Loucy (cell line): Measurements from ENCODE around the gene LRBA.

Source experiments
- H2AFZ ChIP-seq: fragments of 200-600 bp; sonication (generic); 2 replicates; pipeline ENCODE4 v1.6.0; 2016; ENCODE audit warnings: antibody characterized with exemption, mild to moderate bottlenecking, low read length, moderate library complexity
- H3F3A ChIP-seq: fragments of 200-600 bp; 2 replicates; pipeline ENCODE4 v1.6.0; 2016; ENCODE audit warnings: antibody characterized with exemption, low read depth, mild to moderate bottlenecking
- H3K27me3 ChIP-seq: fragments of 200-600 bp; sonication (generic); 2 replicates; pipeline ENCODE4 v1.6.1; 2014; ENCODE audit warnings: low read length, mild to moderate bottlenecking; ENCODE audit not compliant: insufficient read depth, poor library complexity, severe bottlenecking
- H3K36me3 ChIP-seq: fragments of 200-600 bp; sonication (generic); 2 replicates; pipeline ENCODE4 v1.6.1; 2016; ENCODE audit warnings: low read length; ENCODE audit not compliant: insufficient read depth
- H3K4me1 ChIP-seq: fragments of 200-600 bp; sonication (generic); 2 replicates; pipeline ENCODE4 v1.5.1; 2014; ENCODE audit warnings: low read length, mild to moderate bottlenecking; ENCODE audit not compliant: insufficient read depth, poor library complexity, severe bottlenecking
- H3K4me2 ChIP-seq: fragments of 200-600 bp; sonication (generic); 2 replicates; pipeline ENCODE4 v1.6.0; 2014; ENCODE audit warnings: antibody characterized with exemption, low read length, low read depth, mild to moderate bottlenecking; ENCODE audit not compliant: poor library complexity, severe bottlenecking
- H3K4me3 ChIP-seq: fragments of 200-600 bp; sonication (generic); 2 replicates; pipeline ENCODE4 v1.5.1; 2014; ENCODE audit warnings: low read length, mild to moderate bottlenecking, mixed read lengths; ENCODE audit not compliant: poor library complexity, severe bottlenecking
- H3K79me2 ChIP-seq: fragments of 200-600 bp; sonication (generic); 2 replicates; pipeline ENCODE4 v1.6.1; 2014; ENCODE audit warnings: low read length; ENCODE audit not compliant: insufficient read depth
- H3K9ac ChIP-seq: fragments of 200-600 bp; sonication (generic); 2 replicates; pipeline ENCODE4 v1.6.0; 2014; ENCODE audit warnings: mild to moderate bottlenecking, low read depth, low read length, moderate library complexity; ENCODE audit not compliant: poor library complexity, severe bottlenecking
- H3K9me2 ChIP-seq: fragments of 200-600 bp; sonication (generic); replicated peaks from 2 replicates; pipeline ENCODE4 v1.6.1; 2016; ENCODE audit warnings: low read depth, low read length, mixed read lengths
- H3K9me3 ChIP-seq: fragments of 200-600 bp; sonication (generic); 2 replicates; pipeline ENCODE4 v1.6.1; 2014; ENCODE audit warnings: mild to moderate bottlenecking, antibody characterized with exemption, low read length, low read depth; ENCODE audit not compliant: insufficient read depth
- H4K20me1 ChIP-seq: fragments of 200-600 bp; sonication (generic); 2 replicates; pipeline ENCODE4 v1.6.0; 2014; ENCODE audit warnings: antibody characterized with exemption, low read length, mild to moderate bottlenecking; ENCODE audit not compliant: insufficient read depth, poor library complexity, severe bottlenecking
- EZH2phosphoT487 ChIP-seq: fragments of 200-600 bp; IDR thresholded peaks from 2 replicates; pipeline ENCODE4 v1.6.1; 2018; ENCODE audit warnings: antibody characterized with exemption, mild to moderate bottlenecking, moderate library complexity, borderline replicate concordance
- TF ChIP-seq, protein P1 (sequence below): fragments of 200-600 bp; sonication (generic); conservative IDR thresholded peaks from 2 replicates; pipeline ENCODE4 v1.5.1; 2014; ENCODE audit warnings: mild to moderate bottlenecking, antibody characterized with exemption, low read length

LRBA gene

GRCh38 chr4:150794706-150795105, 220.4 kb downstream of the LRBA start:
- H3K27me3 ChIP-seq: no peaks in the 10 kb centered on the region
- peaks cover 6% of the 10 kb centered on the region for H3K4me1 ChIP-seq

DNA sequence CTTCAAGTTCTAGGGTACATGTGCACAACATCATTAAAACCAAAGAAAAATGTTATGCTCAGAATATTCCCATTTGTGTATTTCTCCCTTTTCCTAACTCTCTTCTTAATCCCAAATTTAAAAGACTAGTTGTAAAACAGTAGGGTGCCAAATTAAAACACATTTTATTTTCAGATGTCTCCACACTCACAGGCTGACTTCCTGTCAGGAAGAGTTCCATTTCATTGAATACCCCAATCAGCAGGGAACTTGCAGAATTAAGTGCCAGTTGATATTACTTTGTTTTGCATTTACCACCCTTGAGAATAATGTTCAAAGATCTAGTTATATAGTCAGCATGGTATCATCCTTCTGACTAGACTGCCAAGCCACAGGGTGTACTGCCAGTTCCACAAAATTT, 225.2 kb downstream of the LRBA start:
- Histone ChIP-seq H3K4me3 (no peak overlapping the region), H3K4me2 (peak overlapping the region; percentile 13)

More at GRCh38 chr4:150794706-150795105, 220.4 kb downstream of the LRBA start:
- Histone ChIP-seq H4K20me1 (no peaks in the 10 kb centered on the region), H3F3A (no peaks in the 10 kb centered on the region), H3K36me3 (no peaks in the 10 kb centered on the region), H3K79me2 (no peaks in the 10 kb centered on the region), H3K4me2 (no peak overlapping the region), H3K9ac (no peak overlapping the region), H3K4me3 (no peak overlapping the region), H3K9me3 (no peaks in the 10 kb centered on the region), H2AFZ (no peak overlapping the region), H3K9me2 (no peaks in the 10 kb centered on the region)
- TF ChIP-seq, protein P1, sequence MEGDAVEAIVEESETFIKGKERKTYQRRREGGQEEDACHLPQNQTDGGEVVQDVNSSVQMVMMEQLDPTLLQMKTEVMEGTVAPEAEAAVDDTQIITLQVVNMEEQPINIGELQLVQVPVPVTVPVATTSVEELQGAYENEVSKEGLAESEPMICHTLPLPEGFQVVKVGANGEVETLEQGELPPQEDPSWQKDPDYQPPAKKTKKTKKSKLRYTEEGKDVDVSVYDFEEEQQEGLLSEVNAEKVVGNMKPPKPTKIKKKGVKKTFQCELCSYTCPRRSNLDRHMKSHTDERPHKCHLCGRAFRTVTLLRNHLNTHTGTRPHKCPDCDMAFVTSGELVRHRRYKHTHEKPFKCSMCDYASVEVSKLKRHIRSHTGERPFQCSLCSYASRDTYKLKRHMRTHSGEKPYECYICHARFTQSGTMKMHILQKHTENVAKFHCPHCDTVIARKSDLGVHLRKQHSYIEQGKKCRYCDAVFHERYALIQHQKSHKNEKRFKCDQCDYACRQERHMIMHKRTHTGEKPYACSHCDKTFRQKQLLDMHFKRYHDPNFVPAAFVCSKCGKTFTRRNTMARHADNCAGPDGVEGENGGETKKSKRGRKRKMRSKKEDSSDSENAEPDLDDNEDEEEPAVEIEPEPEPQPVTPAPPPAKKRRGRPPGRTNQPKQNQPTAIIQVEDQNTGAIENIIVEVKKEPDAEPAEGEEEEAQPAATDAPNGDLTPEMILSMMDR: no peak
- TF ChIP-seq EZH2phosphoT487: no peak

DNA sequence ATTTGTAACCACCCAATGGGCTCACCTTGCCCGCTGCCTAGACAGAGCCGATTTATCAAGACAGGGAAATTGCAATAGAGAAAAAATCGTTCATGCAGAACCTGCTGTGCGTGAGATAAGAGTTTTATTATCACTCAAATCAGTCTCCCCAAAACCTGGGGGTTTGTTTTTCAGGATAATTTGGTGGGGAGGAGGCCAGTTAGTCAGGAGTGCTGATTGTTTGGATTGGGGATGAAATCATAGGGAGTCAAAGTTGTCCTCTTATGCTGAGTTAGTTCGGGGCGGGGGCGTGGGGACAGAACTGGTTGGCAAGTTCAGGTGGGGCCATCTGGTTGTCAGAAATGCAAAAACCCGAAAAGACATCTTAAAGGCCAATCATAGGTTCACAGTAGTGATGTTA, 230.1 kb downstream of the LRBA start:
- Histone ChIP-seq H3K27me3 (no peaks in the 10 kb centered on the region), H3K36me3 (no peaks in the 10 kb centered on the region)
- no peak for TF ChIP-seq EZH2phosphoT487
- TF ChIP-seq, protein P1: no peak

More for the DNA sequence above, 225.2 kb downstream of the LRBA start:
- H3K4me1 ChIP-seq: peaks cover 10% of the 10 kb centered on the region
- no peak overlapping the region for H2AFZ ChIP-seq
- no peaks in the 10 kb centered on the region for H3K79me2 ChIP-seq
- H3F3A ChIP-seq: no peaks in the 10 kb centered on the region
- H3K9me3 ChIP-seq: no peaks in the 10 kb centered on the region
- TF ChIP-seq, protein P1: no peak
- no peak for TF ChIP-seq EZH2phosphoT487
- H3K36me3 ChIP-seq: no peaks in the 10 kb centered on the region
- no peaks in the 10 kb centered on the region for H3K9me2 ChIP-seq
- no peaks in the 10 kb centered on the region for H3K27me3 ChIP-seq
- no peaks in the 10 kb centered on the region for H4K20me1 ChIP-seq
- H3K9ac ChIP-seq: no peak overlapping the region

More for the DNA sequence above, 230.1 kb downstream of the LRBA start:
- Histone ChIP-seq H3K4me1 (peaks cover 11% of the 10 kb centered on the region), H3K9me3 (no peaks in the 10 kb centered on the region), H3K79me2 (no peaks in the 10 kb centered on the region), H3K9me2 (no peaks in the 10 kb centered on the region), H3K9ac (no peak overlapping the region), H2AFZ (no peak overlapping the region), H3K4me2 (no peak overlapping the region), H4K20me1 (no peaks in the 10 kb centered on the region), H3F3A (no peaks in the 10 kb centered on the region), H3K4me3 (no peak overlapping the region)
